Right atrium auricular region (tissue), 2 donors: Measurements from ENCODE around the gene FIG4. TPM values are rescaled to one million over a fixed set of nuclear protein-coding genes. Genes with fewer than 3 reads are reported as not detected.
A peak's percentile ranks its signal among the peaks of the same experiment; 100 is the strongest.

Source experiments
- DNase-seq: peaks from one replicate; pipeline ENCODE4 v3.0.0-alpha.2; 2019; ENCODE audit warnings: low spot score
- H3K27ac ChIP-seq, 2 donors: fragments of 200-600 bp; sonication (generic); 1 replicate in 1 of 2; 2 replicates in 1 of 2; pipeline ENCODE4 v1.5.1; 2016 to 2019
- H3K27me3 ChIP-seq, 2 donors: fragments of 200-600 bp; sonication (generic); one replicate each; pipeline versions ENCODE4 v1.5.1 to v1.6.0; 2017 to 2019
- H3K36me3 ChIP-seq: fragments of 200-600 bp; sonication (generic); one replicate; pipeline ENCODE4 v1.5.1; 2016
- H3K4me1 ChIP-seq, 2 donors: fragments of 200-600 bp; sonication (generic); one replicate each; pipeline versions ENCODE4 v1.5.1 to v1.6.0; 2017 to 2019
- H3K4me3 ChIP-seq, 2 donors: fragments of 200-600 bp; sonication (generic); 1 replicate in 1 of 2; 2 replicates in 1 of 2; pipeline ENCODE4 v1.5.1; 2017 to 2019; ENCODE audit warnings: mild to moderate bottlenecking in 1 of 2, moderate library complexity in 1 of 2
- H3K9me3 ChIP-seq, 2 donors: fragments of 200-600 bp; sonication (generic); one replicate each; pipeline ENCODE4 v1.5.1; 2019
- CTCF ChIP-seq, 2 donors: fragments of 200-600 bp; sonication (generic); IDR thresholded peaks; one replicate each; pipeline ENCODE4 v1.5.1; 2019; ENCODE audit warnings: antibody characterized with exemption in 2 of 2
- total RNA-seq, 2 donors: library from RNA; depleted of rRNA; stranded (reverse); fragments of >200 nt; gene quantifications; one replicate each; pipeline ENCODE4 v1.1.0, GENCODE V29; 2016

Gene FIG4
- 1 to 10 TPM; 6.2 to 9.6 TPM for total RNA-seq

- Histone ChIP-seq H3K4me3 (peak within 1 kb of the TSS; percentile 66 to 72), H3K9me3 (no peaks in the 10 kb centered on the region), H3K27ac (peak within 1 kb of the TSS; percentile 83 to 94), H3K27me3 (no peaks in the 10 kb centered on the region), H3K4me1 (peaks cover 0 to 20% of the 10 kb centered on the region in 2 donors), H3K36me3 (no peaks in the 10 kb centered on the region)
- peak in 1 of 2 donors; percentile 44 for TF ChIP-seq CTCF (IDR thresholded peaks at IDR 0.05)
- peak; percentile 93 for DNase-seq
Observed at GRCh38 chr6:109690737-109691621, at the start of gene FIG4, which contains the start of gene AK9. Gene FIG4 (plus strand): TSS chr6:109691296. CDS start chr6:109691436, 140 bp downstream. Gene AK9 (minus strand): TSS chr6:109691202. CDS start chr6:109675745, 15,457 bp downstream.

- H3K36me3 ChIP-seq: no peaks in the 10 kb centered on the region
- no peak overlapping the region for H3K27ac ChIP-seq
- DNase-seq: no peak
- no peak for TF ChIP-seq CTCF (IDR thresholded peaks at IDR 0.05)
- H3K27me3 ChIP-seq: no peaks in the 10 kb centered on the region
- H3K9me3 ChIP-seq: no peaks in the 10 kb centered on the region
- no peaks in the 10 kb centered on the region for H3K4me1 ChIP-seq
- H3K4me3 ChIP-seq: no peak overlapping the region
Observed at GRCh38 chr6:109644131-109644530, 47.0 kb upstream of the FIG4 start.

GRCh38 chr6:109653264-109653663 lies 37.8 kb upstream of the FIG4 start:
- no peaks in the 10 kb centered on the region for H3K27me3 ChIP-seq
- no peaks in the 10 kb centered on the region for H3K36me3 ChIP-seq
- H3K4me1 ChIP-seq: no peaks in the 10 kb centered on the region
- H3K27ac ChIP-seq: no peak overlapping the region
- no peak overlapping the region for H3K4me3 ChIP-seq
- H3K9me3 ChIP-seq: no peaks in the 10 kb centered on the region
- no peak for TF ChIP-seq CTCF (IDR thresholded peaks at IDR 0.05)
- no peak for DNase-seq

- Histone ChIP-seq H3K4me1 (no peaks in the 10 kb centered on the region), H3K27ac (no peak overlapping the region), H3K27me3 (no peaks in the 10 kb centered on the region), H3K9me3 (no peaks in the 10 kb centered on the region), H3K36me3 (no peaks in the 10 kb centered on the region), H3K4me3 (no peak overlapping the region)
- no peak for TF ChIP-seq CTCF (IDR thresholded peaks at IDR 0.05)
- DNase-seq: no peak
Observed at GRCh38 chr6:109655761-109656262, 35.3 kb upstream of the FIG4 start.

DNA sequence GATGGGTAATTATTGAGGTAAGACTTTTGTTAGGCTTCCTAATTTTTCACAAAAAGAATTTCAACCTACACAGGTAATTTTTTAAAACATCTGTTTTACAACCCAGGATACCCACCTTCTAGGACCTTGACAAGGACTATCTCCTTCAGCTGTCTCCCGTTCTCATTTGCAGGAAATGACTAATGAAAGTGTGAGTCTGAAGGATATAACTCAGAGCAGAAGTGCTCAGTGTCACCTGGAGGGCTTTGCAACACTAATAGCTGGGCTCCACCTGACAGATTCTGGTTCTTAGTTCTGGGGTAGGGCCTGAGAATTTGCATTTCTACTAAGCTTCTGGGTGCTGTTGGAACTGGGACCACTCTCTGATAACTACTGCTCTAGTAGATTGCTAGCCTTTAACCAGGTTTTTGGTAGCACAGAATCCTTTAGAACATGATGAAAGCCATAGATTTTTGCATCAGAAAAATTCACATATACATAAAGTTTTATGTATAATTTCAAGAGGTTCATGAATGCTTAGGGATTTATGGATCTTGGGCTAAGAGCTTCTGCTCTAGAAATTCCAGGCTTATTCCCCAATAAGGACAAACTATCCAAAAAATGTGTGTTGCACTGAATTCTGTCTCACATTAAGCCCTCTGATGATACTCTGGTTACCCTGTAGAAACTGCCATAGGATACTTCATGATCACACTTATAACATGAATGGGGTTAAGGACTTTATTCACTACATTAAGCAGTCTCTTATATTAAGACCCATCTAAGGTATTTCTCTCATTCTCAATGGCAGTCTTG lies 30.4 kb upstream of the FIG4 start:
- H3K4me1 ChIP-seq: no peaks in the 10 kb centered on the region
- H3K36me3 ChIP-seq: no peaks in the 10 kb centered on the region
- no peak for TF ChIP-seq CTCF (IDR thresholded peaks at IDR 0.05)
- no peaks in the 10 kb centered on the region for H3K9me3 ChIP-seq
- H3K27me3 ChIP-seq: no peaks in the 10 kb centered on the region
- DNase-seq: no peak
- H3K4me3 ChIP-seq: no peak overlapping the region
- no peak overlapping the region for H3K27ac ChIP-seq
